Activated naive CD4-positive, alpha-beta T cell treated with anti-CD3 and anti-CD28 coated beads, Interleukin-2, amount 10 ng/mL, durations not matched to agents 7 days and 5 days (primary cell): ENCODE measurements around the gene SPHKAP.
"Not testable (repeated sequence)": the region's sequence is repeated elsewhere in the genome, so short reads cannot be mapped to it uniquely, and the experiment has no call there.

ENCODE experiments used
- CTCF ChIA-PET: fragments of 350-600 bp; sonication (Branson Sonifier 250); formaldehyde crosslinking; loops from one replicate; lab custom pipeline; 2021; ENCODE audit warnings: antibody characterized with exemption; lab: Charles Lee
- DNase-seq: peaks from one replicate; pipeline ENCODE4 v3.0.0-alpha.2; 2020
- H3K27ac Mint-ChIP-seq: one replicate; pipeline ENCODE4 v1.8.0; 2021; ENCODE audit warnings: mild to moderate bottlenecking, moderate library complexity, mixed read lengths
- H3K27me3 Mint-ChIP-seq: one replicate; pipeline ENCODE4 v1.8.0; 2021; ENCODE audit warnings: mild to moderate bottlenecking, mixed read lengths
- H3K36me3 Mint-ChIP-seq: one replicate; pipeline ENCODE4 v1.8.0; 2021; ENCODE audit warnings: mixed read lengths
- H3K4me1 Mint-ChIP-seq: one replicate; pipeline ENCODE4 v1.8.0; 2021; ENCODE audit warnings: mixed read lengths
- H3K4me3 Mint-ChIP-seq: one replicate; pipeline ENCODE4 v1.8.0; 2021; ENCODE audit warnings: mild to moderate bottlenecking, moderate library complexity, mixed read lengths
- H3K9me3 Mint-ChIP-seq: one replicate; pipeline ENCODE4 v1.8.0; 2021; ENCODE audit warnings: mixed read lengths

The SPHKAP gene

DNA sequence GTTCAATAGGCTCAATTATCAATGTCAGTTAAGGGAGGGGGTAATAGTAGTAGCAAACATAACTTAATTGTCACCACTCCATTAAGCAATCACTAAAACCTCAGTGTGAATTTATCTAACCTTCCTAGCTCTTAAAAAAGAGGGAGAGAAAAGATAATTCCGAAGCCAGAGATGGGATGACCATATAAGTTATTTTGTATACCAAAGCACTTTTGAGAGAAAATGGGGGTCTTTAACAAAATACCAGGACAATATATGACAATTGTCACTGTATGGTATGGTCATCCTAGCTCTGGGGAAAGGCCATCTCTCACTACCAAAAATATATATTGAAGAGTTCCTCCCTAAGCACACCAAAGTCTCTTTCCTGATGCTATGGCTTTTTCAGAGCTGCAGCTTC, 55.1 kb downstream of the SPHKAP start:
- no peak for DNase-seq
- CTCF ChIA-PET, result no interaction called here
- no peak overlapping the region for H3K4me3 Mint-ChIP-seq
- no peaks in the 10 kb centered on the region for H3K4me1 Mint-ChIP-seq
- H3K27ac Mint-ChIP-seq, result no peak overlapping the region
- no peaks in the 10 kb centered on the region for H3K36me3 Mint-ChIP-seq
- H3K9me3 Mint-ChIP-seq, result peaks cover 3% of the 10 kb centered on the region
- no peaks in the 10 kb centered on the region for H3K27me3 Mint-ChIP-seq

DNA sequence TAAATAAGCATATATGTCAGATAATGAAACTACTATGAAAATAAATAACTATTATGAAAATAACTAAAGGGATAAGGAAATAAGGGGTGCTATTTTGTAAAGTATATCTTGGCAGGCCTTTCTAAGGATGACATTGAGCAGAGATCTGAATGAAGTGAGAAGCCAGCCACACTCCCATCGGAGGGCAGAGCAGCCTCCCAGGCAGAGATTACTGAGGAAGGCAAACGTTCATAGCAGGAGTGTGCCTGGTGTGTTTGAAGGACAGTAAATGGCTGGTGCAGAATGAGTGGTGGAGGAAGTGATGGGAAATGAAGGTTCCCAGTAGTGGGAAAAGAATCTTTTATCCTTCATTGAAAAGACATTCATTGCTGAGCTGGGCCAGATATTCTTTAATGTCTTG, 62.5 kb downstream of the SPHKAP start:
- Mint-ChIP-seq H3K27me3 (no peaks in the 10 kb centered on the region), H3K9me3 (peaks cover 5% of the 10 kb centered on the region), H3K36me3 (no peaks in the 10 kb centered on the region), H3K27ac (no peak overlapping the region), H3K4me3 (no peak overlapping the region), H3K4me1 (no peaks in the 10 kb centered on the region)
- CTCF ChIA-PET, result no interaction called here
- DNase-seq, result no peak

GRCh38 chr2:228107846-228108245, 73.6 kb downstream of the SPHKAP start:
- H3K9me3 Mint-ChIP-seq, result no peaks in the 10 kb centered on the region
- H3K36me3 Mint-ChIP-seq, result no peaks in the 10 kb centered on the region
- no peak overlapping the region for H3K27ac Mint-ChIP-seq
- CTCF ChIA-PET, result no interaction called here
- no peaks in the 10 kb centered on the region for H3K4me1 Mint-ChIP-seq
- no peak for DNase-seq
- no peak overlapping the region for H3K4me3 Mint-ChIP-seq
- no peaks in the 10 kb centered on the region for H3K27me3 Mint-ChIP-seq

- Mint-ChIP-seq H3K27me3 (no peaks in the 10 kb centered on the region), H3K4me3 (no peak overlapping the region), H3K27ac (no peak overlapping the region), H3K36me3 (no peaks in the 10 kb centered on the region), H3K4me1 (no peaks in the 10 kb centered on the region), H3K9me3 (peaks cover 3% of the 10 kb centered on the region)
- DNase-seq, result no peak
- CTCF ChIA-PET, result interaction anchor here (0.6 kb wide), 1 partner anchor 1243 kb away, joined by 3 read pairs; no protein-coding TSS in a partner anchor
These were observed 75.8 kb downstream of the SPHKAP start for GRCh38 chr2:228105526-228106250.

DNA sequence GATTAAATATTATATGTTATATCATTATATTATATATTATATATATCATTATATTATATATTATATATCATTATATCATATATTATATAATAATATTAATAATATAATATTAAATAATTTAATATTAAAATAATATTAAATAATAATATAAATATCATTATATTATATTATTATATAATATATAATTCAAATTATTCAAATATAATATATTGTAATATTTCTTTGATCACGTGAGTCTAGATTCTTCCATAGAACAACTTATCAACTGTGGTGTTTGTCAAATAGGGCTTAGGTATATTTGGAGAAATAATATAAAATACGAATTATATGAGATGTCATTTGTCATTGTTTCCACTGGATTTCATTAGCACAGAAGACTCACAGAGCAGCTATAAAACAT, 77.3 kb downstream of the SPHKAP start:
- H3K27me3 Mint-ChIP-seq, result no peaks in the 10 kb centered on the region
- H3K9me3 Mint-ChIP-seq, result peaks cover 6% of the 10 kb centered on the region
- no peaks in the 10 kb centered on the region for H3K36me3 Mint-ChIP-seq
- CTCF ChIA-PET, result interaction anchor here (1.4 kb wide), 1 partner anchor 9 kb away, joined by 3 read pairs; no protein-coding TSS in a partner anchor
- H3K4me1 Mint-ChIP-seq, result no peaks in the 10 kb centered on the region
- no peak for DNase-seq
- H3K27ac Mint-ChIP-seq, result no peak overlapping the region
- no peak overlapping the region for H3K4me3 Mint-ChIP-seq

GRCh38 chr2:228103379-228103778, 78.1 kb downstream of the SPHKAP start:
- CTCF ChIA-PET, result interaction anchor here (1.4 kb wide), 1 partner anchor 8 kb away, joined by 3 read pairs; no protein-coding TSS in a partner anchor
- H3K27me3 Mint-ChIP-seq, result no peaks in the 10 kb centered on the region
- no peaks in the 10 kb centered on the region for H3K4me1 Mint-ChIP-seq
- DNase-seq, result no peak
- H3K27ac Mint-ChIP-seq, result no peak overlapping the region
- no peak overlapping the region for H3K4me3 Mint-ChIP-seq
- peaks cover 13% of the 10 kb centered on the region for H3K9me3 Mint-ChIP-seq
- no peaks in the 10 kb centered on the region for H3K36me3 Mint-ChIP-seq

DNA sequence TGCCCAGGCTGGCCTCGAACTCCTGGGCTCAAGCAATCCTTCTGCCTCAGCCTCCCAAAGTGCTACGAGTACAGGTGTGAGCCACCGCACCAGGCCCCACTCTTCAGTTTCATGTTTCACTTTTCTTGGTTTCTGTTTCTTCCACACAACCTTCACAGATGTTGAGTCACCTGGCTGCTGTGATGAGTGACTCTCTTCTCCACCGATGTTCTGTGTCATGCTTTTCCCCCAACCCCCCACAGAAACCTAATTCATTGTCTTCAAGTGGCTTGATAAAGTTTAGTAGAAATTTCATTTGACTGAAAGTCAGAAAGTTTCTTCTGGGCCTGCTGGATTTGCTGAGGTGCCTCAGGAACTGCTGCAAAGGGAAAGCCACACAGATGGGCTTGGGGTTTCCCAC, 78.5 kb downstream of the SPHKAP start:
- H3K9me3 Mint-ChIP-seq, result peaks cover 13% of the 10 kb centered on the region
- no peaks in the 10 kb centered on the region for H3K36me3 Mint-ChIP-seq
- H3K4me3 Mint-ChIP-seq, result no peak overlapping the region
- CTCF ChIA-PET, result no interaction called here
- DNase-seq, result no peak
- H3K4me1 Mint-ChIP-seq, result no peaks in the 10 kb centered on the region
- no peak overlapping the region for H3K27ac Mint-ChIP-seq
- no peaks in the 10 kb centered on the region for H3K27me3 Mint-ChIP-seq

- Mint-ChIP-seq H3K36me3 (no peaks in the 10 kb centered on the region), H3K27ac (no peak overlapping the region), H3K4me3 (no peak overlapping the region), H3K4me1 (no peaks in the 10 kb centered on the region), H3K9me3 (peaks cover 22% of the 10 kb centered on the region), H3K27me3 (no peaks in the 10 kb centered on the region)
- DNase-seq, result no peak
- CTCF ChIA-PET, result no interaction called here
These were observed 87.0 kb downstream of the SPHKAP start for GRCh38 chr2:228094377-228094921.

- CTCF ChIA-PET, result no interaction called here
- Mint-ChIP-seq H3K27ac (no peak overlapping the region), H3K4me1 (no peaks in the 10 kb centered on the region), H3K36me3 (no peaks in the 10 kb centered on the region), H3K4me3 (no peak overlapping the region), H3K27me3 (no peaks in the 10 kb centered on the region), H3K9me3 (peaks cover 21% of the 10 kb centered on the region)
- DNase-seq, result no peak
These were observed 89.4 kb downstream of the SPHKAP start for GRCh38 chr2:228092056-228092455.

GRCh38 chr2:228086561-228086960, 94.9 kb downstream of the SPHKAP start:
- Mint-ChIP-seq H3K4me1 (no peaks in the 10 kb centered on the region), H3K27me3 (no peaks in the 10 kb centered on the region), H3K36me3 (no peaks in the 10 kb centered on the region), H3K9me3 (peaks cover 16% of the 10 kb centered on the region), H3K27ac (no peak overlapping the region), H3K4me3 (no peak overlapping the region)
- CTCF ChIA-PET, result no interaction called here
- DNase-seq, result no peak

- H3K4me3 Mint-ChIP-seq, result no peak overlapping the region
- no peaks in the 10 kb centered on the region for H3K4me1 Mint-ChIP-seq
- H3K27me3 Mint-ChIP-seq, result no peaks in the 10 kb centered on the region
- no peak for DNase-seq
- H3K27ac Mint-ChIP-seq, result no peak overlapping the region
- CTCF ChIA-PET, result no interaction called here
- no peaks in the 10 kb centered on the region for H3K36me3 Mint-ChIP-seq
- H3K9me3 Mint-ChIP-seq, result peaks cover 11% of the 10 kb centered on the region
These were observed 96.8 kb downstream of the SPHKAP start for GRCh38 chr2:228084717-228085116.

- CTCF ChIA-PET, result no interaction called here
- no peaks in the 10 kb centered on the region for H3K36me3 Mint-ChIP-seq
- no peaks in the 10 kb centered on the region for H3K27me3 Mint-ChIP-seq
- no peak for DNase-seq
- H3K9me3 Mint-ChIP-seq, result peaks cover 3% of the 10 kb centered on the region
- no peak overlapping the region for H3K4me3 Mint-ChIP-seq
- H3K27ac Mint-ChIP-seq, result no peak overlapping the region
- no peaks in the 10 kb centered on the region for H3K4me1 Mint-ChIP-seq
These were observed 98.4 kb downstream of the SPHKAP start for GRCh38 chr2:228083131-228083530.

- H3K36me3 Mint-ChIP-seq, result no peaks in the 10 kb centered on the region
- DNase-seq, result no peak
- H3K27me3 Mint-ChIP-seq, result no peaks in the 10 kb centered on the region
- CTCF ChIA-PET, result no interaction called here
- H3K4me1 Mint-ChIP-seq, result no peaks in the 10 kb centered on the region
- no peak overlapping the region for H3K4me3 Mint-ChIP-seq
- H3K9me3 Mint-ChIP-seq, result peaks cover 3% of the 10 kb centered on the region
- no peak overlapping the region for H3K27ac Mint-ChIP-seq
These were observed 98.9 kb downstream of the SPHKAP start for GRCh38 chr2:228082571-228082970.

DNA sequence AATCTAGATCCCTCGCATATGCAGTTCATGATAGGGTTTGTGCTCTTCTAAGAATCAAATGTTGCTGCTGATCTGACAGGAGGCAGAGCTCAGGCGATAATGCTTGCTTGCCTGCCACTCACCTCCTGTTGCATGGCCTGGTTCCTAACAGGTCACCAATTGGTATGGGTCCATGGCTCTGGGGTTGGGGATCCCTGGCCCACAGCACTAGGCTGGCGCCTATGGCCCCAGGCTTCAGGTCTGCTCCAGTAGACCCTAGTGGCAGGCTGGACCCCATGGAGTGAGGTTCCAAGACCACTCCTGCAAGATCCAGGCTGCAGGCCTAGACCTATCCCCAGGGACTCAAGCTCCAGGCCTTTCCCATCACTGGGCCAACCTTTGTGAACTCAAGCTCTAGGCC, 102.3 kb downstream of the SPHKAP start:
- Mint-ChIP-seq H3K27me3 (no peaks in the 10 kb centered on the region), H3K36me3 (no peaks in the 10 kb centered on the region), H3K9me3 (peaks cover 3% of the 10 kb centered on the region), H3K27ac (no peak overlapping the region), H3K4me3 (no peak overlapping the region), H3K4me1 (no peaks in the 10 kb centered on the region)
- CTCF ChIA-PET, result no interaction called here
- no peak for DNase-seq

DNA sequence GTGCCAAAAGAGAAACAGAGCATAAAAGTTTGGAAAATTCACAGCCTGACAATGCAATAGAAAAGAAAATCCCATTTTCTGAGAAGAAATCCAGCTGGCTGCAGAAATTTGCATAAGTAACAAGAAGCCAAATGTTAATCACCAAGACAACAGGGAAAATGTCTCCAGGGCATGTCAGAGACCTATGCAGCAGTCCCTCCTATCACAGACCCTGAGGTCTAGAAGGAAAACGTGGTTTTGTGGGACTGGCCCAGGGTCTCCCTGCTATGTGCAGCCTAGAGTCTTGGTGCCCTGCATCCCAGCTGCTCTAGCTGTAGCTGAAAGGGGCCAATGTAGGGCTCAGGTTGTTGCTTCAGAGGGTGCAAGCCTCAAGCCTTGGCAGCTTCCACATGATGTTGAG, 104.8 kb downstream of the SPHKAP start:
- H3K4me1 Mint-ChIP-seq, H3K27ac Mint-ChIP-seq, CTCF ChIA-PET: not testable (repeated sequence)

More for the DNA sequence above, 104.8 kb downstream of the SPHKAP start:
- not testable (repeated sequence) for H3K36me3 Mint-ChIP-seq, H3K27me3 Mint-ChIP-seq, DNase-seq, H3K9me3 Mint-ChIP-seq, H3K4me3 Mint-ChIP-seq
